ENCODE data around the gene PRKCSH.
"Not testable (repeated sequence)": the region's sequence is repeated elsewhere in the genome, so short reads cannot be mapped to it uniquely, and the experiment has no call there.

Gene PRKCSH

DNA sequence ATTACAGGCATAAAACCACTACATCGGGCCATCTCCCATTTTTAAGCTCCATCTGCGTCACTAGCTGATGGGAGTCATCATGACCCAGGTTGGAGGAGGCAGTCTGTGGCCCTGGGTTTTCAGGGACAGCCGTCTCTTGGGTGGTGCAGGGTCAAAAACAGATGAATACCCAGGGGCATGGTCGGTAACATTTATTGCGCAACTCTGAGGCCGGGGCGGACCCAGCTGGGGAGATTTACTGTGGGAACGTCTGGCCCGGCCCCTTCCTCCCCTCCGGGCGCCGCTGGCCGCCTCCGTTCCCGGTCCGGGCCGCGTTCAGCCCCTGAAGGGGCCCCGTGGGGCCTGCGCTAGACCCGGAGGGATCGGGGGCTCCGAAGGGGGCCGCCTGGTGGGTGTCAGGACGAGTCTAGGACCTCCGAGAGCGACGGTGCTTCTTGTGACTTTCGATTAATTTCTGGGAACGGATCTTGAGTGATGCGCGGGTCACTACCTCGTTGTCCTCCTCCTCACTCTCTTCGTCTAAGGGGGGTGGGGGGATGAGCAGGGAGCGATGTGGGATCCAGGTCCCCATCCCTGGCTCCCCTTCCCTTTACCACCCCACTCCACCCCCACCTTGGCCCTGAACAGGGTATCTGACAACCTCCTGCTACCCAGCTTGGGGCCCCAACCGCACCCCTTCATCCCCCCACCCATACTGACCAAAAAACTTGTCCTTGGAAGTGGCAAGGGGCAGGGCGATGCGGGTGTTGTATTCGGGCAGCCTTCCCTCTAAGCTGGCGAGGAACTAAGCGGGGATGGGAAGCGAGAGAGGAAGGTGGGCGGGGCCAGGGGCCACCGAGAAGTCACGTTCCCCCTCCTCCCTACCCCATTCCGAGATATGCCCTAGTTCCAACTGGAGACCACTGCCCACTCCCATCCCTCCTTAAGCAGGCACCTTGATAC lies 14.7 kb upstream of the PRKCSH start:
- DNase-seq, result no peak

DNA sequence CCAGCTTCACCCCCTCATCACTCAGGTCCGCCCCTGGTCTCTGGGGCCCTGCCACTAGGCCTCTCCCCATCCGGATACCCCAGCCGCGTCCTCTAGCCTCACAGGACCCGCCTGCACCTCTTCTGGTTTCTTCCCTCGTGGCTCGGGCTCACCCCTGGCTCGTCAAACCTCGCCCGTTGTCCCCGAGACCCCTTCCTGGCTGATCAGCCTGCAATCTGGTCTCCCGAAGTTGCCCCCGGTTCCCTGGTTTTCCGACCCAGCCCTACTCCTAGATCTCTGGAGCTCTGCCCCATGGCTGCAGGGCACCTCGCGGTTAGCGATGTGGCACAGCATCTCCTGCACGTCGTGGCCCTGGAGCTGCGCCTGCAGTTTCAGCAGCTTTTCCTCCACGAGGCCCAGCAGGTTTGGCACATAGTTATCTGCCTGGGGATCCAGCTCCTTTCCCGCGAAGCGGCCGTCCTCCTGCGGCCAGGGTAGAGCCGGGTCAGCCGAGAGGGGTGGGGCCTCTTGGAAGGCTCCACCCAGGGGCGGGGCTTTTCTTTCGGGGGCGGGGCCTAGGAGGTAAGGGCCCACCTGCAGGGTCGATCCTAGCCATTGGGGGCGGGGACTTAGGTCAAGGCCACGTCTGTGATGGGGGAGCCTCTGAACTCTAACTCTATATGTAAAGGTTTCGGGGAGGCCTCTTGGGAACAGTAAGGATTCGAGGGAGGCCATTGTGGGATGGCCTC lies 13.9 kb upstream of the PRKCSH start:
- DNase-seq, result no peak

- DNase-seq, result no peak
Observed at GRCh38 chr19:11422163-11423065, 13.0 kb upstream of the PRKCSH start.

DNA sequence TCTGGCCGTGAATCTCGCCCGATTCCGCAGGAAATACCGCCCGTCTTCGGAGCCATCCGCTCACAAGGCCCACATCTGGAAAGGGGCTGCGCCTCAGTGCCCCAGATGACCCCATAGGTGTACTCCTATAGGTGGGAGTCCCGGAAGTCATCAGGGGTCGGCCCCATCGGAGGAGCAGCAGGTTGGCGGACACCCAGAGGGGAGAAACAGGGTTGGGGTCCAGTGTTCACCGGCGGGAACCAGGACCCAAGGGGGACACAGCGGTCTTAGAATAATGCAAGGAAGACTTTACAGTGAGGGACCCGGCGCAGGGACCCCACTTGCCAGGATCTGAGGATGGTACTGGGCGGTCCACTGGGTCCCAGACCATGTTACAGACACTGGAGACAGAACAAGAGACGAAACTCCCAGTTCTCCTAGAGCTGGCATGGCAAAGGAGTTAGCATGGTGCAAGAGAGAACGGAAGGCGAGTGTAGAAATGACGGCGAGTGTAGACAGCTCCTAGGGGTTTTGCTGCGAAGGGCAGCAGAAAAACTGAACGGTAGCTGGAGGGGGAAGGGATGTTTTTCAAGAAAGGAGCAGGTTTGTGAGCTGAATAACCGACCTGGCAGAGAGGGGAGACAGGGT lies 12.2 kb upstream of the PRKCSH start:
- no peak for DNase-seq

DNA sequence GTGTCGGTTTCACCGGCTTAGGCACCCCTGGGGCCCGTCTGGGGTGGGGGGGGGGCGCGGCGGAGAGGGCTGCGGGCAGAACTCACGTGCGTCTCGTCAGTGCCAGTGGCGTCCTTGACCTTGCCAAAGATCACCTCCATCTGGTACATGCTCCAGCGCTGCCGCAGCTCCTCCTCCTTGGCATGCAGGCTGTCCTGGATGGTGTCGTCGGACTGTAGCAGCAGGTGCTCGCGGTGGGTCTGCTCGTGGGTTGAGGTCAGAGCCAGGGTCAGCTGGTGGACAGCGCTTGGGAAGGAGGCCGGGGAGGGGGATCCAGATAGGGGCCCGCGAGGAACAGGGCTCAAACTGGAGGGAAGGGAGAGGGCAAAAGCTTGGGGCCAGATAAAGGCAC lies 11.6 kb upstream of the PRKCSH start:
- no peak for DNase-seq

- DNase-seq, result no peak
Observed at GRCh38 chr19:11425719-11426457, 9.5 kb upstream of the PRKCSH start.

- no peak for DNase-seq
Observed at GRCh38 chr19:11426656-11427055, 8.8 kb upstream of the PRKCSH start.

GRCh38 chr19:11433526-11433925 lies 1.9 kb upstream of the PRKCSH start:
- DNase-seq, result not testable (repeated sequence)

- DNase-seq, result no peak
Observed at GRCh38 chr19:11434703-11435056, 755 bp upstream of the PRKCSH start.

- DNase-seq, result no peak
Observed at GRCh38 chr19:11435833-11436313, 438 bp downstream of the PRKCSH start.

DNA sequence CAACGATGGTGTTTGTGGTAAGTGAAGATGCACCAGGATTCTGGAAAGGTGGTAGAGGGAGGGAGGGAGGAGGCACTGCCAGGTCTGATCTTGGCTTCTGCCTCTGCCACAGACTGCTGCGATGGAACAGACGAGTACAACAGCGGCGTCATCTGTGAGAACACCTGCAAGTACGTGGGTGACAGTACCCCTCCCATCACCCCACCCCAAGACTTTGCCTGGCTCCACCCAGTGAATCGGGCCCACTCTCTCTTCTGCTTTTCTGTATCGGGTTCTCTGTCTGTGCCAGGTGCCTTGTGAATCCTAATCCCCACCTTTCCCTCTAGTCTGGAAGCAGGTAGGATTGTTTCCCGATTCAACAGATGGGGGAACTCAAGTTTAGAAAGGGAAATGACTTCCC lies 2.5 kb downstream of the PRKCSH start:
- DNase-seq, result no peak

DNA sequence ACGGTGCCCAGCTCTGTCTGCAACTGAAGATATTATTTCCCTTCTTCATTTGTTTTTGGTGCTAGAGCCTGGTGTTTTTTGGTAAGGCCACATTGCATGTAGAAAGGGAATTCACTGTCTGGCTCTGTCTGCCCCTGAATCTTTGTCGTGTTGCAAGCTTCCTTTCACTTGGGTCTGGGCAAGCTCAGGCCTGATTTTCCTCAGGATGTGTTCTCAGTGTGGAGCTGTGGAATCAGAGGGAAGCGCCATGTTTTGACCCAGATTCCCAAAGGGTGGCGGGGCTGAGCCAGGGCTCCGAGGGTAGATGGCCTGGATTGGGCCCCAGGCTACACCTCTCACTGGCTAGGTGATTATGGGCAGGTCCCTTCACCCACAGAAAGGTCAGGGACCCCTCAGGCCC lies 8.6 kb downstream of the PRKCSH start:
- DNase-seq, result no peak

- no peak for DNase-seq
Observed at GRCh38 chr19:11445141-11445540, 9.7 kb downstream of the PRKCSH start.

GRCh38 chr19:11446271-11446651 lies 10.8 kb downstream of the PRKCSH start:
- no peak for DNase-seq

DNA sequence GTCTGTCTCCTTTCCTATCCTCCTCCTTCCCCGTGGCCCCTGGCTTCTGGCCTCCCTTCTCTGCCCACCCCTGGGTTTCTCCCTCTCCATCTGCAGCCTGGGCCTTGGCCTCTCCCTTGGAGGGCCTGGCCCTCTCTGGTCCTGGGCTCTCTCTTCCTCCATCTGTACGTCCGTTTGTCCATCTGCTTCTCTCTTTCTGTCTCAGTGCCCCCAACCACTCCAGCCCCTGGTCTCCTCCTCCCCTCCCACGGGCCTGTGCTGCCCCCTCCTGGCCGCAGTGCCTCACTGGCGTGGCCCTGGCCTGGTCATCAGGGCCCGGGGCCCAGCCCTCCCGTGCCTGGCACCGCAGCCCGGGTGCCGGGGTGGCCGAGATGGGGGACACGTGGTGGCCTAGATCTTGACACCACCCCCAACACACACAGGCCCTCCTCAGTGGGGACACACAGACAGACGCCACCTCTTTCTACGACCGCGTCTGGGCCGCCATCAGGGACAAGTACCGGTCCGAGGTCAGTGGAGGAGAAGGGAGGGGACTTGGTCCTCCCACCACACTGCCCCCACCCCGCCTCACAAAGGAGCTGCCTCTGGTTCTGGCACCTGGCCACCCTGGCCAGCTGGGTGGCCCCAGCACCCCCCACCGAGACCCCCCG lies 11.3 kb downstream of the PRKCSH start:
- peak; percentile 22 for DNase-seq

DNA sequence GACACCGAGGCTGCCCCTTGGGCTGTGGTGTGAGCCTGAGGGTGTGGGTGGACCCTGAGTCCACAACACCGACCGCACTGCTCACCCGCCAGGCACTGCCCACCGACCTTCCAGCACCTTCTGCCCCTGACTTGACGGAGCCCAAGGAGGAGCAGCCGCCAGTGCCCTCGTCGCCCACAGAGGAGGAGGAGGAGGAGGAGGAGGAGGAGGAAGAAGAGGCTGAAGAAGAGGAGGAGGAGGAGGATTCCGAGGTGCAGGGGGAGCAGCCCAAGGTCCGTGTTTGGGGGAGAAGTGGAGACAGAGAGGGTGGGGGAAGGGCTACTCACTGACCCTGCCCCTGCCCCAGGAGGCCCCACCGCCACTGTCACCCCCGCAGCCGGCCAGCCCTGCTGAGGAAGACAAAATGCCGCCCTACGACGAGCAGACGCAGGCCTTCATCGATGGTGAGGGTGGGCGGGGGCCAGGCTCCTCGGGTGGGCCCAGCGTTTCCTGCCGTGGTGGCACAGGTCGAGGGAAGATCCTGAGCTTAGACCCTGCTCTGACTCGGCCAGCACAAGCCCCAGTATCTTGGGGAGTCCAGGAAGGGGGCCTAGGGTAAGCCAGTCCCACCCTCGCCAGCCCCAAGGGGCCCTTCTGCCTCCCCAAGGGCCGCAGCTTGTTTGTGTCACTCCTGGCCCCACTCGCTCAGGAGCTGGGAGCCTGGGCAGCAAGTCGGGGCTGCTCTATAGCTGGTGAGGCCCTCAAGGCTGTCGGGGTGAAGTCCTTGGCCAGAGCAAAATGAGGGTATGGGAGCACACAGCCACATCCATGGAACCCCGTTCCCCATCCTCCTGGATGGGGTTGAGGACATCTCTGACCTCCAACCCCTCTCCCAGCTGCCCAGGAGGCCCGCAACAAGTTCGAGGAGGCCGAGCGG lies 12.2 kb downstream of the PRKCSH start:
- DNase-seq, result no peak

DNA sequence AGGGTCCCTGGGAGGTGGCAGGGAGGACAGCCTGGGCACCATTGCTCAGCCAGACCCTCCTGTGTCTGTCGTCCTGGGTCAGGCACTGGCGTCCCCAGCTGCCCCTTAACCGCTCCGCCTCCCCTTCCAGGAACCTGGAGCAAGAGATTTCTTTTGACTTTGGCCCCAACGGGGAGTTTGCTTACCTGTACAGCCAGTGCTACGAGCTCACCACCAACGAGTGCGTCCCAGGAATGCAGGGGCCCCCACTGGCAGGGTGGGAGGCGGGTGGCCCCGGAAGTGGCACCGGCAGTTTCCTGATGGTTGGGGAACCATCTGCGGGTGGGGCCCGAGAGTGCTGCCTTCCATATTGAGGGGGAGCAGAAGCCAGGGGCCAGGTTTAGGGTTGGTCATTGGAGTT lies 13.0 kb downstream of the PRKCSH start:
- no peak for DNase-seq

GRCh38 chr19:11448923-11449554 lies 13.6 kb downstream of the PRKCSH start:
- no peak for DNase-seq

DNA sequence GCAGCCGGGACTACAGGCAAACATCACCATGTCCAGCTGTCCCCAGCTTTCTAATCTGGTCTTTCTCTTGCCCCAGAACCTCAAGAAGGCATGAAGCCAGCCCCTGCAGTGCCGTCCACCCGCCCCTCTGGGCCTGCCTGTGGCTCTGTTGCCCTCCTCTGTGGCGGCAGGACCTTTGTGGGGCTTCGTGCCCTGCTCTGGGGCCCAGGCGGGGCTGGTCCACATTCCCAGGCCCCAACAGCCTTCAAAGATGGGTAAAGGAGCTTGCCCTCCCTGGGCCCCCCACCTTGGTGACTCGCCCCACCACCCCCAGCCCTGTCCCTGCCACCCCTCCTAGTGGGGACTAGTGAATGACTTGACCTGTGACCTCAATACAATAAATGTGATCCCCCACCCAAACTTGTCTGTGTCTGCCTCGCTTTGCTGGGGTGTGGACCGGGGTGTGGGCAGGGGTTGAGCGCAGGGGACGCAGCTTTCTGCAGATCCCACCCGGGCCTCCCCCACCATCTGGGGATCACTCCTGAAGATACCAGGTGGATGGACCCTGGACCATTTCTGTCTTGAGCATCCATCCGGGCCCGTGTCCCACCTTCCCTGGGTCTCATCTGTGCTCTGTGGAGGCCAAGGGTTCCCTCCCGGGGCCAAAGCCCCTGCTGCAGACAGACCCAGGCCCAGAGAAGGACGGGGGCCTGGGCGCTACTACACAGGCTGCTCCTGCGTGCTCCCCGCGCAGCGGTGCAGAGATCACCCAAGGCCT lies 15.3 kb downstream of the PRKCSH start:
- no peak for DNase-seq

Measured in COR-L47 (cell line).